Skeletal muscle satellite cell (primary cell): Measurements from ENCODE around the gene GEMIN5.
A peak's percentile ranks its signal among the peaks of the same experiment; 100 is the strongest.
"Not testable (repeated sequence)": the region's sequence is repeated elsewhere in the genome, so short reads cannot be mapped to it uniquely, and the experiment has no call there.

Experiments
- H3K27me3 ChIP-seq: 2 replicates; pipeline ENCODE4 v1.7.0; 2013; ENCODE audit warnings: low read length; ENCODE audit not compliant: control insufficient read depth, insufficient read depth
- H3K36me3 ChIP-seq: 2 replicates; pipeline ENCODE4 v1.7.0; 2013; ENCODE audit warnings: mild to moderate bottlenecking, control low read depth, low read length; ENCODE audit not compliant: insufficient read depth
- H3K4me1 ChIP-seq: 2 replicates; pipeline ENCODE4 v1.7.0; 2013; ENCODE audit warnings: low read length; ENCODE audit not compliant: control insufficient read depth, insufficient read depth
- H3K4me2 ChIP-seq: 2 replicates; pipeline ENCODE4 v1.7.0; 2013; ENCODE audit warnings: mild to moderate bottlenecking, low read length
- H3K4me3 ChIP-seq: 2 replicates; pipeline ENCODE4 v1.7.0; 2013; ENCODE audit warnings: low read length
- H3K9ac ChIP-seq: 2 replicates; pipeline ENCODE4 v1.7.0; 2013; ENCODE audit warnings: mild to moderate bottlenecking, low read depth, low read length, moderate library complexity
- H3K9me3 ChIP-seq: replicated peaks from 2 replicates; pipeline ENCODE4 v1.7.0; 2013; ENCODE audit warnings: mild to moderate bottlenecking, control low read depth, low read length

GEMIN5 gene

DNA sequence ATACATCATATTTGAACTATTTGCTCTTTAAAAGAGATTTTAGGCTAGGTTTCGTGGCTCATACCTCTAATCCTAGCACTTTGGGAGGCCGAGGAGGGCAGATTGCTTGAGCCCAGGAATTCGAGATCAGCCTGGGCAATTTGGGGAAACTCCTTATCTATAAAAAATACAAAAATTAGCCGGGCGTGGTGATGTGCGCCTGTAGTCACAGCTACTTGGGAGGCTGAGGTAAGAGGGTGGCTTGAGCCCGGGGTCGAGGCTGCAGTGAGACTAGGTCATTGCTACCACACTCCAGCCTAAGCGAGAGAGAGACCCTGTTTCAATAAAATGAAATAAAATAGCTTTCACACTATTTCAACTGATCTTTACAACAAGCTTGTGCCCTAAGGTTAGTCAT is 2.4 kb upstream of the GEMIN5 start:
- Histone ChIP-seq H3K9me3 (no peaks in the 10 kb centered on the region), H3K4me3 (peak overlapping the region; percentile 87), H3K27me3 (no peaks in the 10 kb centered on the region), H3K4me1 (peaks cover 22% of the 10 kb centered on the region), H3K4me2 (peak overlapping the region; percentile 80), H3K36me3 (peaks cover 5% of the 10 kb centered on the region), H3K9ac (peak overlapping the region; percentile 86)

DNA sequence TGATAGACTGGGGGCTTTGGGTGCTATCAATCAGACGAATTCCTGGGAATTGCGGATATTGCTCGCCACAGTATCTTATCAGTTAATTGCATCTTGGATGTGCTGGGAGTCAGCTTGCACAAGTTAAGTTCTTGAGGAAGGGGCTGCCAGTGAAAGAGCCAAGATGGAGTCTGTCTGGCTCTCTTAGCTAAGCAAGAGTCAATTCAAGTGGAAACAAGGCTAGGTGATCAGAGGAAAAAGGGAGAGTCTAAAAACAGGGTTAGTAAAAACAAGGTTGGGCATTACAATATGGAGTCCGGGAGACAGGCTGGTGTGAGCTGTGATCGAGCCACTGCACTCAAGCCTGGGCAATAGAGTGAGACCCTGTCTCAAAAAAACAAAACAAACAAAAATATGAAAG is 1.4 kb upstream of the GEMIN5 start:
- not testable (repeated sequence) for H3K27me3 ChIP-seq, H3K4me2 ChIP-seq, H3K36me3 ChIP-seq, H3K4me3 ChIP-seq, H3K9me3 ChIP-seq, H3K9ac ChIP-seq
- peaks cover 22% of the 10 kb centered on the region for H3K4me1 ChIP-seq

DNA sequence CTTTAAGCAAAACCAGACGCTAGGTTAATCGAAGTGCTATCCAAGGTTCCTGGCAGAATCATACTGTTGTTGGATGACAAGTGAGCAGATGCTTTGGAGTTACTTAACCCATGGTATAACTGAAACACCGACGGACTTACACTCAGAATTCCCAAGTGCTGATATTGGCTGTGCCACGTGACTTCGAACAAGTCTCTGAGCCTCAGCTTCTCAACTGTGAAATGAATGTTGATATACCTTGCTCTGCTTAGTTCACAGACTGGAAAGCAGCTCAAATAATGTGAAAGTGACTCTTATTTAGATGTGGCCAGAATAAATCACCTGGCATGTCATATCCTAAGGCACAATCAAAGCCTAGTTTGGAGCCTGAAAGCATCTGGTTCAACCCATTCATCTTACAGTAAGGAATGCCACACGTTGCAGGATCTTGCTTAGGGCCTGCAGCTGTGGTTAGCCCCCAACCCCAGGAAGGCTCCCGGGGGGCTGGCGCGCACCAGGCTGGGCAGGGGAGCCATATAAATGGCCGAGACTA is 759 bp downstream of the GEMIN5 start:
- Histone ChIP-seq H3K9ac (peak overlapping the region; percentile 82), H3K9me3 (no peaks in the 10 kb centered on the region), H3K4me2 (peak overlapping the region; percentile 90), H3K4me3 (peak overlapping the region; percentile 91), H3K27me3 (no peaks in the 10 kb centered on the region), H3K4me1 (peaks cover 18% of the 10 kb centered on the region), H3K36me3 (peaks cover 11% of the 10 kb centered on the region)

DNA sequence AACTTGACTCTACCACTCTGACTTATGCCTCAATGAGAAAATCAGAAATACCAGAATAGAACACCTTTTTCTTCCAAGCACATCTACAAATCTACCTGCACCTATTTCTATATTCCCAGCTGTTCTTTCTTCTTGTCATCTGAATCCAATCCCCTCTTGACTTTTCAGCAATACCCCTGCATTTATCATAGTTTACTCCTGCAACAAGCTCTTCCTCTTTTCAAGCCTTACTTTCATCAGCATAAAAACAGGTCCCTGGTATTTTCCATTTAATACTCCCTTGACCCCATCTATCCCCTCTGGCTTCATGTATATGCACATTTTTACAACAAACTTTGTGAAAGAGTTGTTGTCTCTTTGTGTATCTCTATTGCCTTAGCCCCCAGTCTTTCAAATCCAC is 3.1 kb downstream of the GEMIN5 start:
- no peak overlapping the region for H3K4me3 ChIP-seq
- H3K9ac ChIP-seq, result no peak overlapping the region
- H3K36me3 ChIP-seq, result peaks cover 30% of the 10 kb centered on the region
- no peaks in the 10 kb centered on the region for H3K9me3 ChIP-seq
- no peak overlapping the region for H3K4me2 ChIP-seq
- H3K27me3 ChIP-seq, result no peaks in the 10 kb centered on the region
- peaks cover 9% of the 10 kb centered on the region for H3K4me1 ChIP-seq

DNA sequence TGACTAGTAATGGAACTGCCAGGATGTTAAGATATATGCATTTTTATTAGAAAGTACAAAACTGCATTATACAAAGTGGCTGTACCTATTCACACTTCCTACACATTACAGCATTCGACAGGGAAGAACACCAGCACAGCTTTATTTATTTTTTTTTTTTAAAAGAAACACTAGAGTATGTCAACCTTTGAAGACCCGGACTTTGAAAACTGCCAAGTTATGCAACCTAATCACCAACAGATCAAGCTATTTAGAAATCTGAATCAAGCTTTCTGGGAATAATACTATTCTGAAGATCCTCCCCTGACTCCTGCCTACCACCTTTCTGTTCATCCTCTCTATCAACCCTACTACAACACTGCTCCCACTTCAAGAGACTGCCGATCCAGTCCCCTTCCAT is 4.5 kb downstream of the GEMIN5 start:
- H3K4me2 ChIP-seq, result no peak overlapping the region
- H3K4me3 ChIP-seq, result no peak overlapping the region
- peaks cover 32% of the 10 kb centered on the region for H3K36me3 ChIP-seq
- H3K27me3 ChIP-seq, result no peaks in the 10 kb centered on the region
- no peaks in the 10 kb centered on the region for H3K9me3 ChIP-seq
- H3K4me1 ChIP-seq, result peaks cover 9% of the 10 kb centered on the region
- H3K9ac ChIP-seq, result no peak overlapping the region

DNA sequence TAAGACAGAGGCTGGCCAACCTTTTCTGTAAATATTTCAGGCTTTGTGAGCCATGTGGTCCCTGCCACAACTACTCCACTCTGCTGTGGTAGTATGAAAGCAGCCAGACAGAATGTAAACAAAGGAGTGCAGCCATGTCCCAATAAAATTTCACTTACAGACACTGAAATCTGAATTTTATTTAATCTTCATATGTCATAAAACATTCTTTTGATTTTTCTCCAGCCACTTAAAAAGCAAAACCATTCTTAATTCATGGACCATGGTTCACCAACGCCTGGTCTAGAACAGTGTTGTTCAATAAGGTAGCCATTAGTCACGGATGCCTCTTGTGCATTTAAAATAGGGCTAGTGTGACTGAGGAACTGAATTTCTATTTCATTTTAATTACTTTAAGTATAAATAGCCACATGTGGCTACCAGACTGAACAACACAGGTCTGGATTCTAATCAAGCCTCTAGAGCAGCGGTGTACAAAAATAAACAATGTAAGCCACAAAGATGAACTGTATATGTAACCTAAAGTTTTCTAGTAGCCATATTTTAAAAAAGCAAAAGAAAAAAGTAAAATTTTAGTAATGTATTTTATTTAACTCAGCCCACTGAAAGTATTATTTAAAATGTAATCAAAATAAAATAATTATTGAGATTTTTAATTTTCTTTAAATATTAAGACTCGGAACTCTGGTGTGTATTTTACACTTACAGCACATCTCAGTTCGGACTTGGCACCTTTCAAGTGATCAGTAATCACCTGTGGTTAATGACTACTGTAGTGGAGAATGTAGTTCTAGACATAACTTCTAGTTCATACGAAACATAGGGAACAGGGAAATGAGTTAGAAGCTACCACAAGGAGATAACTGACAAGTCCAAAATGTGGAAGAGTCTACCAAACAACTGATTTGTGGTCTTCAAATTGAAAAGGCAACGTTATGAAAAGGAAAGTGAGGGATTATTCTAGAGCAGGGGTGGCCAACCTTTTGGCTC is 14.3 kb downstream of the GEMIN5 start:
- Histone ChIP-seq H3K4me1 (no peaks in the 10 kb centered on the region), H3K9me3 (no peaks in the 10 kb centered on the region), H3K4me3 (no peak overlapping the region), H3K27me3 (no peaks in the 10 kb centered on the region), H3K36me3 (peaks cover 52% of the 10 kb centered on the region), H3K9ac (no peak overlapping the region), H3K4me2 (no peak overlapping the region)

DNA sequence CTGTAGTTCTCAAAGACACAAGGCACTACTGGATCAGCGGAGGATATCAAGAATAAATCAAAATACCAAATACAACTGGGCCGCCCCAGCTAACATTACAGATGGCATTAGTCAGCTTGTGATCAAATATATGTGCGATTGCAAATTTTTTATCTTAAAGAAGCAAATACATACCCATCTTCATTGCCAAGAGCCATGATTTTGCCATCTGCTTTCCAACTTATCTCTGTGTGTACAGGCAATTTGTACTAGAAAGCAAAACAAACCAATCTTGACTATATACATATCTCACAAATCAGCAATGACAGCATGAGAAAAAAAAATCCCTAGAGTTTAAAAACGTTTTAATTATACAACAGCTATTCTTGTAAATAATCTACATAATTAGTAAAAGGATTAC is 20.3 kb downstream of the GEMIN5 start:
- H3K27me3 ChIP-seq, result no peaks in the 10 kb centered on the region
- H3K4me1 ChIP-seq, result no peaks in the 10 kb centered on the region
- no peak overlapping the region for H3K4me3 ChIP-seq
- H3K9ac ChIP-seq, result no peak overlapping the region
- peaks cover 38% of the 10 kb centered on the region for H3K36me3 ChIP-seq
- no peak overlapping the region for H3K4me2 ChIP-seq
- H3K9me3 ChIP-seq, result no peaks in the 10 kb centered on the region

DNA sequence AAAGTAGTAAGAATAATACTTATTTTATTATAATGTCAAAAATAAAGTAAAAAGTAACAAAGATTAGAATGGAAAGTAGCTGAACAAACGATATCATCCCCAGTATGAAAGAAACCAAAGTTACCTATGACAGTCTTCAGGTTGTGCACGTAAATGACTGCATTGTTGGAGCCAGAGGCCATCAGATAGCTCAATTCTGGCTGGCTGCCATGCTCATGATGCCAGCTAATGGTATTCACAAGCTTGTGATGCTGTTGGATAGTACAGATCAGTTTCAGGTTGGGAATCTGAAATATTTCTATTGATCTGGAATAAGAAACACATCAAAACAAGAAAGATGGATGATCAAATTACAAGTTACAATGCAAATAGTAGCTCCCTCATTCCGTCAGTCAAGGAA is 21.1 kb downstream of the GEMIN5 start:
- Histone ChIP-seq H3K36me3 (peaks cover 42% of the 10 kb centered on the region), H3K27me3 (no peaks in the 10 kb centered on the region), H3K4me1 (no peaks in the 10 kb centered on the region), H3K4me3 (no peak overlapping the region), H3K9ac (no peak overlapping the region), H3K4me2 (no peak overlapping the region), H3K9me3 (no peaks in the 10 kb centered on the region)

DNA sequence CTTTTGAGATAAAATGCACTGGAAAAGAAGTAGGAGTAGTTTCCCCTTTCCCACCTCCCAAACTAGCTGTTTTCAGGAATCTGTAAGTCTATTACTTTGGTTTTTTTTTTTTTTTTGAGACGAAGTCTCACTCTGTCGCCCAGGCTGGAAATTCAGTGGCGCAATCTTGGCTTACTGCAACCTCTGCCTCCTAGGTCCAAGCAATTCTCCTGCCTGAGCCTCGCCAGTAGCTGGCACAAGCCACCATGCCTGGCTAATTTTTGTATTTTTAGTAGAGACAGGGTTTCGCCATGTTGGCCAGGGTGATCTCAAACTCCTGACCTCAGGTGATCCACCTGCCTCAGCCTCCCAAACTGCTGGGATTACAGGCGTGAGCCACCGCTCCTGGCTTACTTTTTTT is 32.4 kb downstream of the GEMIN5 start:
- H3K9ac ChIP-seq, H3K4me2 ChIP-seq, H3K9me3 ChIP-seq, H3K27me3 ChIP-seq, H3K4me3 ChIP-seq: not testable (repeated sequence)
- Histone ChIP-seq H3K36me3 (peaks cover 47% of the 10 kb centered on the region), H3K4me1 (peaks cover 13% of the 10 kb centered on the region)

DNA sequence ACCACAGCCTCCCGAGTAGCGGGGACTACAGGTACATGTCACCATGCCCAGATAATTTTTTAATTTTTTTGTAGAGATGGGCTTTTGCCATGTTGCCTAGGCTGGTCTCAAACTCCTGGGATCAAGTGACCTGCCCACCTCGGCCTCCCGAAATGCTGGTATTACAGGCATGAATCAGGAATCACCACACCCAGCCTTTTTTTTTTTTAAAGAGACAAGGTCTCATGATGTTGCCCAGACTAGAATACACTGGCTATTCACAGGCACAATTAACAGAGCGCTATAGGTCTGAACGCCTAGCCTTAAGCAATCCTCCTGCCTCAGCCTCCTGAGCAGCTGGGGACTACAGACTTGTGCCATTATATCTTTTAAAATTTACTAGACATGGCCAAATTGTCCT is 36.1 kb downstream of the GEMIN5 start:
- Histone ChIP-seq H3K4me1 (peaks cover 28% of the 10 kb centered on the region), H3K9ac (no peak overlapping the region), H3K9me3 (no peaks in the 10 kb centered on the region), H3K36me3 (peaks cover 62% of the 10 kb centered on the region), H3K4me3 (peak overlapping the region; percentile 7), H3K27me3 (no peaks in the 10 kb centered on the region), H3K4me2 (peak overlapping the region; percentile 23)

DNA sequence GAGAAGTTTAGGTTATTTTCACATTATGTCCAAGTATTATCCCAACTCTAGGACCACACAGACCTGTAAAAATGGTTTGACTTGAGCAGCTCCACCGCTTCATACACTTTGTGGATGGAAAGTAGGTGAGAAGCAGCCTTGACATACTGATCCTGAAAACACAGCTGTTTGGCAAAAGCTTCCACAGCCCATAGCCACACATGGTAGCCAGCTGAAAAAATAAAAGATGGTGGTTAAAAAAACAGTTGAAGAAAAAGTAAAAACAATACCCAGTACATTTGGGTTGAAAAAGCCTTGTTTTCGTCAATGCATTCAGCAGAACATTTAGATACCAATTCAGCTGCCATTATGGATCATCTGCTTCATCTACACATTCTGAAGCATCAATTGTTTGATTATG is 36.7 kb downstream of the GEMIN5 start:
- Histone ChIP-seq H3K27me3 (no peaks in the 10 kb centered on the region), H3K4me3 (peak overlapping the region; percentile 7), H3K9ac (no peak overlapping the region), H3K9me3 (no peaks in the 10 kb centered on the region), H3K4me1 (peaks cover 28% of the 10 kb centered on the region), H3K4me2 (peak overlapping the region; percentile 23), H3K36me3 (peaks cover 65% of the 10 kb centered on the region)

DNA sequence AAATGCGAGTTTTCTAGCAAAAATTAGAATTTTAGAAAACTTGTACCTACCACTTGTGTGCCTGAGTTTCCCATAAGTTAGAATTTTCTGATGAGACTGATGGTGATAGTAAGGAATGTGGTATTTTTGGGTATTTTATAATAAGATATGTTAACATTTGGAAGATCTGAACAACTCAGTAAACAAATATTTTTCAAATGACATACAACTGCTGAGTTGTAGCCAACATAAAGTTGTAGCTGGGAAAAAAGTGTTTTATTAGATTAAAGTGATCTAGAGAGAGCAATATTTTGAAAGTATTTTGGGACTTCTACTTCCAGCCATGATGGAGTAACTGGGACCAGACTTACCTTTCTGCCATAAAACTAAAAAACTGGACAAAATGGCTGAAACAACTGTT is 37.9 kb downstream of the GEMIN5 start:
- Histone ChIP-seq H3K4me3 (no peak overlapping the region), H3K4me1 (peaks cover 28% of the 10 kb centered on the region), H3K4me2 (no peak overlapping the region), H3K36me3 (peaks cover 71% of the 10 kb centered on the region), H3K9ac (no peak overlapping the region), H3K9me3 (no peaks in the 10 kb centered on the region), H3K27me3 (no peaks in the 10 kb centered on the region)
